OCI-M1 (cell line): ENCODE results near the gene FUT8.

Experiments
- DNase-seq: peaks from one replicate; lab custom pipeline; 2025; lab: John Stamatoyannopoulos, UW

Gene FUT8

GRCh38 chr14:65555358-65555757 lies 142.8 kb downstream of the FUT8 start:
- no peak for DNase-seq

- no peak for DNase-seq
Measured at GRCh38 chr14:65558363-65558762, 145.8 kb downstream of the FUT8 start.

- DNase-seq = no peak
Measured at GRCh38 chr14:65560340-65561027, 148.0 kb downstream of the FUT8 start.

- no peak for DNase-seq
Measured at GRCh38 chr14:65564370-65564769, 151.8 kb downstream of the FUT8 start.

GRCh38 chr14:65565948-65566347 lies 153.4 kb downstream of the FUT8 start:
- DNase-seq = no peak

- no peak for DNase-seq
Measured at GRCh38 chr14:65566820-65567522, 154.4 kb downstream of the FUT8 start.

GRCh38 chr14:65574611-65575010 lies 162.1 kb downstream of the FUT8 start:
- no peak for DNase-seq

- DNase-seq = no peak
Measured at GRCh38 chr14:65575389-65575788, 162.9 kb downstream of the FUT8 start.

- no peak for DNase-seq
Measured at GRCh38 chr14:65580973-65581372, 168.4 kb downstream of the FUT8 start.

- DNase-seq = no peak
Measured at GRCh38 chr14:65581378-65581777, 168.8 kb downstream of the FUT8 start.

GRCh38 chr14:65581799-65582198 lies 169.3 kb downstream of the FUT8 start:
- DNase-seq = no peak

- DNase-seq = no peak
Measured at GRCh38 chr14:65585216-65585615, 172.7 kb downstream of the FUT8 start.

GRCh38 chr14:65588426-65589140 lies 176.1 kb downstream of the FUT8 start:
- DNase-seq = no peak

- no peak for DNase-seq
Measured at GRCh38 chr14:65594153-65594881, 181.8 kb downstream of the FUT8 start.

- DNase-seq = no peak
Measured at GRCh38 chr14:65594882-65595237, 182.3 kb downstream of the FUT8 start.

GRCh38 chr14:65599375-65599774 lies 186.8 kb downstream of the FUT8 start:
- no peak for DNase-seq

- no peak for DNase-seq
Measured at GRCh38 chr14:65600742-65601141, 188.2 kb downstream of the FUT8 start.

- peak; percentile 31 for DNase-seq
Measured at GRCh38 chr14:65604535-65604934, 192.0 kb downstream of the FUT8 start.

- peak; percentile 32 for DNase-seq
Measured at GRCh38 chr14:65604936-65605335, 192.4 kb downstream of the FUT8 start.

GRCh38 chr14:65606460-65606859 lies 193.9 kb downstream of the FUT8 start:
- DNase-seq = no peak

GRCh38 chr14:65613131-65613650 lies 200.7 kb downstream of the FUT8 start:
- no peak for DNase-seq

- DNase-seq = no peak
Measured at GRCh38 chr14:65618996-65619395, 206.5 kb downstream of the FUT8 start.
